ENCODE measurements around the gene S100A14.

DNA sequence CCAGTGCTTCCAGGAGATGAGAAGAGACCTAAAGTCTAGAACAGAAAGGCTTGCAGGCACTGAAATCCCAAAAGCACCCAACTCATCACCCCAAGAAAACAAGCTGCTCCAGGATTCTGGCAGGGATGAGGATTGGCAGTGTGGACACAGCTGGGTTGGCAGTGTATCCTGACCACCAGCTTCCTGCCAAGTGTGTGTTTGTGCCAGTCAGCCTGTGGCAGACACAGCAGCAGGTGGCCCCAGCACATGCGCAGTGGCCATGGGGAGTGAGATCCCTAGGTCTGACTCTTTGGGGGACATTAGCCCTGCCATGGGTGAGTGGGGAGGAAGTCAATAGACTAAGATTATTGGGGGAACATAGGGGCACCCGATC, 33.7 kb upstream of the S100A14 start:
- TF ChIP-seq POLR2AphosphoS5 (IDR thresholded peaks at IDR 0.05; ENCODE audit: low read depth, low read length) (no peak), SIN3A (IDR thresholded peaks at IDR 0.05; ENCODE audit: borderline replicate concordance, insufficient read depth, low read depth, low read length) (no peak), TCF7L2 (IDR thresholded peaks at IDR 0.05; ENCODE audit: low read depth, low read length) (no peak)
- TF ChIP-seq, protein P1, sequence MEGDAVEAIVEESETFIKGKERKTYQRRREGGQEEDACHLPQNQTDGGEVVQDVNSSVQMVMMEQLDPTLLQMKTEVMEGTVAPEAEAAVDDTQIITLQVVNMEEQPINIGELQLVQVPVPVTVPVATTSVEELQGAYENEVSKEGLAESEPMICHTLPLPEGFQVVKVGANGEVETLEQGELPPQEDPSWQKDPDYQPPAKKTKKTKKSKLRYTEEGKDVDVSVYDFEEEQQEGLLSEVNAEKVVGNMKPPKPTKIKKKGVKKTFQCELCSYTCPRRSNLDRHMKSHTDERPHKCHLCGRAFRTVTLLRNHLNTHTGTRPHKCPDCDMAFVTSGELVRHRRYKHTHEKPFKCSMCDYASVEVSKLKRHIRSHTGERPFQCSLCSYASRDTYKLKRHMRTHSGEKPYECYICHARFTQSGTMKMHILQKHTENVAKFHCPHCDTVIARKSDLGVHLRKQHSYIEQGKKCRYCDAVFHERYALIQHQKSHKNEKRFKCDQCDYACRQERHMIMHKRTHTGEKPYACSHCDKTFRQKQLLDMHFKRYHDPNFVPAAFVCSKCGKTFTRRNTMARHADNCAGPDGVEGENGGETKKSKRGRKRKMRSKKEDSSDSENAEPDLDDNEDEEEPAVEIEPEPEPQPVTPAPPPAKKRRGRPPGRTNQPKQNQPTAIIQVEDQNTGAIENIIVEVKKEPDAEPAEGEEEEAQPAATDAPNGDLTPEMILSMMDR (IDR thresholded peaks at IDR 0.05) = no peak

Measured in Panc1 (cell line).